VCaP (cell line): ENCODE data around the gene LMF1.

ENCODE experiments used
- H3K27ac ChIP-seq: fragments of 450-650 bp; 2 replicates; pipeline ENCODE4 v1.5.1; 2017
- TF ChIP-seq, protein P1 (sequence below): fragments of 450-650 bp; conservative IDR thresholded peaks from 2 replicates; pipeline ENCODE4 v1.5.1; 2017; ENCODE audit warnings: mild to moderate bottlenecking, moderate library complexity

Gene LMF1

DNA sequence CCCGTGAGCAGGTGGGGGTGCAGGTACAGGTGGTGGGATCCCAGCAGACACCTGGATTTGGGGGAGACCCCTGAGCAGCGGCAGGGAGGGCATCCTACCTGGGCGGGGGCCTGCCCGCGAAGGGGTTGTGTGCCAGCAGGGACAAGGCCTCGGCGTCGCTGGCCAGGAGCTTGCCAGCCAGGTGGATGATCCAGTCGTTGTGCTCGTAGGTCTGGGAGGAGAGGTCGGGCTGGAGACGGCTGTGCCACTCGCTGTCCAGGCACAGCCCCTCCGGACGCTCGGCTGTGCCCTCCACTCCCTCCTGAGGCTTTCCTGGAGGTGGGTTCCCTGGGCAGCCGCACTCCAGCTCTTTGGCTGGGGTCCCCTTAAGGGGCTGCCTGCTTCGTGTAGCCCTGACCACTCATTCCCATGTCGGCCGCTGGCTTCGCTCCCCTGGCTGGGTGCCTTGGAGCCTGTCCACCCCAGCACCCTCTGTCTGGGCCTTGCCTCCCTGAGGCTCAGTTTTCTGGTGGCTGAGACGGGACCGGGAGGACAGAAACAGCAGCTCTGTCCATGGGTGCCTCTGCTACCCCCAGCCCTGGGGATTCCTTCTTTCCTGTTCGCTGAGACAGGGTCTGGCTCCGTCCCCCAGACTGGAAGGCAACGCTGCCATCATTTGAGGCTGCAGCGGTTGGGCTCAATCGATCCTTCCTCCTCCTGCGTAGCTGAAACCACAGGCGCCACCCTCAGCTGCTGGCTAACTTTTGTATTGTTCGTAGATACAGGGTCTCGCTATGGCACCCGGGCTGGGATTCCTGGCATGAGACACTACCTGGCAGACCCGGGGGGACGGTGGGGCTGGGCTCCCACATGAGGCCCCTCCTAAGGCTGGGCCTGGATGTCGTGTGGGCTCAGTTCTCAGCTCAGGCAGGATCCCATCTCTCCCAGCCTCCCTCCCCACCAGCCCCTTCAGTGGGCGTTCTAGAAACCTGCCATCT lies 101.7 kb downstream of the LMF1 start:
- TF ChIP-seq, protein P1, sequence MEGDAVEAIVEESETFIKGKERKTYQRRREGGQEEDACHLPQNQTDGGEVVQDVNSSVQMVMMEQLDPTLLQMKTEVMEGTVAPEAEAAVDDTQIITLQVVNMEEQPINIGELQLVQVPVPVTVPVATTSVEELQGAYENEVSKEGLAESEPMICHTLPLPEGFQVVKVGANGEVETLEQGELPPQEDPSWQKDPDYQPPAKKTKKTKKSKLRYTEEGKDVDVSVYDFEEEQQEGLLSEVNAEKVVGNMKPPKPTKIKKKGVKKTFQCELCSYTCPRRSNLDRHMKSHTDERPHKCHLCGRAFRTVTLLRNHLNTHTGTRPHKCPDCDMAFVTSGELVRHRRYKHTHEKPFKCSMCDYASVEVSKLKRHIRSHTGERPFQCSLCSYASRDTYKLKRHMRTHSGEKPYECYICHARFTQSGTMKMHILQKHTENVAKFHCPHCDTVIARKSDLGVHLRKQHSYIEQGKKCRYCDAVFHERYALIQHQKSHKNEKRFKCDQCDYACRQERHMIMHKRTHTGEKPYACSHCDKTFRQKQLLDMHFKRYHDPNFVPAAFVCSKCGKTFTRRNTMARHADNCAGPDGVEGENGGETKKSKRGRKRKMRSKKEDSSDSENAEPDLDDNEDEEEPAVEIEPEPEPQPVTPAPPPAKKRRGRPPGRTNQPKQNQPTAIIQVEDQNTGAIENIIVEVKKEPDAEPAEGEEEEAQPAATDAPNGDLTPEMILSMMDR: no peak
- H3K27ac ChIP-seq: no peak overlapping the region

GRCh38 chr16:868386-868755 lies 102.4 kb downstream of the LMF1 start:
- TF ChIP-seq, protein P1: no peak

DNA sequence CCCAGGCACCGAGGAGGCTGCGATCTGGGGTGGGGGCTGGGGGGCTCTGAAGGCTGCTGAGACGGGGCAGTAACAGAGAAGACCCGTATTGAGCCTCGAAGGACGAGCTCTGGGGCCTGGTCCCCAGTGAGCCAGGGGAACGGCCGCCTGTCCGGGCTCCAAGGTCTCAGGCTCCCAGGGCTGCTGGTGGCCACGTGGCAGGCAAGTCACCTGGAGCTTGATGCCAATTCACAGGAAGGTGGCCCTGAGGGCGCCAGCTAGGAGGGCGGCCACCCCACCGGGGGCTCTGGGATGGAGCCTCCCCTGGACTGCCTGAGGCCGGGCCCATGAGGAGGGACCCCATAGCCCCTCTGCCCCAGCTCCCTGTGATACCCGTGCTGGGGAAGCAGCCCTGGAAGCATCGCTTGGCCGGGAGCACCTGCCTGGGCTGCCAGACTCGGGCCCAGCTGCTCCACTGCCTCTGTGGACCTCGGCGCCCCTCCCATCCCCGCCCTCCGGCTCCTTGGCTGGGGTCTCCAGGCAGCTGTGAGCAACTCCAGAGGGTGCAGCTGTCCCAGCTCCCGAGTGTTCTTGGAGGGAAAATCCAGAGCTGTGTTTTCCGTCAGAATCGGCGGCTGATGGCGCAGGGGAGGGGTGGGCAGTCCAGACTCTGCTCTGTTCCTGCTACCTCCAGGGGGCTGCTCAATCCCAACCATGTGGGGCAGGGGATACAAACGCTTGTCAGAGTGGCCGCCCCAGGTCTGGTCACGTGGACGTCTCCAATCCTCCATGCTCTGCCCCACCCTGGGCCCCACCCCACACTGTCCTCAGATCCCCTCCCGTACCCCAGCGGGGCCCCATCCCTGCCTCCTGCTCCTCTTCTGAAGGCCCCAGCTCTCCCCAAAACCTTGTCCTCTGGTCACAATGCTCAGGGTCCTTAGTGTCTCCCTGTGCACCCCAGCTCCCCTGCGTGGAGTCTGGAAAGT lies 103.1 kb downstream of the LMF1 start:
- H3K27ac ChIP-seq: no peak overlapping the region
- TF ChIP-seq, protein P1: no peak

More at GRCh38 chr16:868386-868755, 102.4 kb downstream of the LMF1 start:
- no peak overlapping the region for H3K27ac ChIP-seq

DNA sequence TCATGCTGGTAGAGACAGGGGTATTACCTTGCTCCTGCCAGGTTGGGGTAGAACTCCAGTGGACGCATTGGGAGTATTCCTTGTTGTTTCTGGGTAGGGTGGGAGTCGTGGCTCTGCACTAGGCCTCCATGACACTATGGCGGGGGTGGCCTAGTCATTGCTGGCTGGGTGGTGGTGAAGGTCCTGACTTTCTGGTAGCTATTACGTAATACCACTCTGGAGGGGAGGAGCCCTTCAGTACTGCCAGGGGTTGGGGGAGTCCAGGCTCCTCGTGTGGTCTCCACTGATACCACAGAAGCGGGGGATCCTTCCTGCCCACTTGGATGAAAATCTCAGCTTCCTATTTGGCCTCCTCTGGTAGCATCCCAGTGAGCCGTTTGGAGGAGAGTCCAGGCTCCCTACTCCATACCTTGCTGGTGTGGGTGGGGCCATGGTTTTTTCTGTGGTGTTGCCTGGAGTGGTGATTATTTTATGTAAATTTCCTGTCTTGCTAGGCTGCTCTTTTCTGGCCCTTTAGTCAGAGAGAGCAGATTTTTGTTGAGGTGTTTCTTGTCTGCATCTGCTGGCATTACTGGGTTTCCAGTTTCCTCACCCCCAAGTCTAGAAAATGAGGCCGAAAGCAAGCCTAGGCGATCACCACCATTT lies 104.4 kb downstream of the LMF1 start:
- TF ChIP-seq, protein P1: no peak
- no peak overlapping the region for H3K27ac ChIP-seq

GRCh38 chr16:865026-865425 lies 105.8 kb downstream of the LMF1 start:
- TF ChIP-seq, protein P1: no peak
- no peak overlapping the region for H3K27ac ChIP-seq

DNA sequence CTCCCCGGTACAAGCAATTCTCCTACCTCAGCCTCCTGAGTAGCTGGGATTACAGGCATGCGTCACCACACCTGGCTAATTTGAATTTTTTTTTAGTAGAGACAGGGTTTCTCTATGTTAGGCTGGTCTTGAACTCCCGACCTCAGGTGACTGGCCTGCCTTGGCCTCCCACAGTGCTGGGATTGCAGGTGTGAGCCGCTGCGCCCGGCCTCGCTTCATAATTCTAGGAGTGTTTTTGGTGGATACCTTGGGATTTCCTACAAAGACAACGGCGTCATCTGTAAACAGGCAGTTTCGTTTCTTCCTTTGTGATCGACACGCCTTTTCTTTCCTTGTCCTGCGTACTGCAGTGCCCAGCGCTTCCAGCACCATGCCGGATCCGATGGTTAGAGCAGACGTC lies 109.3 kb downstream of the LMF1 start:
- TF ChIP-seq, protein P1: no peak
- H3K27ac ChIP-seq: no peak overlapping the region
